Measurements from ENCODE around the gene KRTAP2-2. TPM values are rescaled to one million over a fixed set of nuclear protein-coding genes. Genes with fewer than 3 reads are reported as not detected.

The KRTAP2-2 gene
- total and polyA plus RNA-seq, 2 donors (not counting 1 experiment from before 2014, with no cell fraction given): not detected

DNA sequence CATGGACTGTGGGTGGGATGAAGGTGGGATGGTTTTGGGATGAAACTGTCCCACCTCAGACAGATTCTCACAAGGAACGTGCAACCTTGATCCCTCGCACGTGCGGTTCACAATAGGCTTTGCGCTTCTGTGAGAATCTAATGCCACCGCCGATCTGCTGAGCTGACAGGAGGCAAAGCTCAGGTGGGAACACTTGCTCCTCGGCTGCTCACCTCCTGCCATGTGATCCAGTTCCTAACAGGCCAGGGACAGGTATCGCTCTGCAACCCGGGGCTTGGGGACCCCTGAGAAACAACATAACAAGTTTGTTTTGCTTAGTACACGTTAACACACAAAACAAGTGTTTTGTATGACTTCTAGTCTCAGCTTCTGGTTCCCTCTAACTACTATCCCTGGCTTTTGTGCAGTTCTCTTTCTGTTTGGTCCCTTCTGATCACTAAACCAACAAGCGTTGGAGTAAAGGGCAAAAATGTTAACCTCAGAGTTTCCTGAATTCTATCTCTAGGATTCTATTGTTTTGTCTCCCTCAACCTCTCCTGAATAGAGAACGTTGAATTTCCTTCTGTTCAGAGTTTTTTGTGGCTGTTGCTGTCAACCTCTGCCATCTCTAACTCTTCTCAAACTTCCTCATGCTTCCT lies 38.3 kb downstream of the KRTAP2-2 start:
- Histone ChIP-seq H3K79me2 (ENCODE audit: control insufficient read depth, insufficient read depth, low read length) (no peaks in the 10 kb centered on the region), H3K4me3 (replicated peaks in 1 of 4; ENCODE audit: control extremely low read depth in 1 of 4, insufficient read depth in 1 of 4, low read depth in 3 of 4, low read length in 4 of 4) (no peak overlapping the region)
- TF ChIP-seq EZH2 (IDR thresholded peaks at IDR 0.05; ENCODE audit: low read length, missing control alignments): no peak
- TF ChIP-seq, protein P1, sequence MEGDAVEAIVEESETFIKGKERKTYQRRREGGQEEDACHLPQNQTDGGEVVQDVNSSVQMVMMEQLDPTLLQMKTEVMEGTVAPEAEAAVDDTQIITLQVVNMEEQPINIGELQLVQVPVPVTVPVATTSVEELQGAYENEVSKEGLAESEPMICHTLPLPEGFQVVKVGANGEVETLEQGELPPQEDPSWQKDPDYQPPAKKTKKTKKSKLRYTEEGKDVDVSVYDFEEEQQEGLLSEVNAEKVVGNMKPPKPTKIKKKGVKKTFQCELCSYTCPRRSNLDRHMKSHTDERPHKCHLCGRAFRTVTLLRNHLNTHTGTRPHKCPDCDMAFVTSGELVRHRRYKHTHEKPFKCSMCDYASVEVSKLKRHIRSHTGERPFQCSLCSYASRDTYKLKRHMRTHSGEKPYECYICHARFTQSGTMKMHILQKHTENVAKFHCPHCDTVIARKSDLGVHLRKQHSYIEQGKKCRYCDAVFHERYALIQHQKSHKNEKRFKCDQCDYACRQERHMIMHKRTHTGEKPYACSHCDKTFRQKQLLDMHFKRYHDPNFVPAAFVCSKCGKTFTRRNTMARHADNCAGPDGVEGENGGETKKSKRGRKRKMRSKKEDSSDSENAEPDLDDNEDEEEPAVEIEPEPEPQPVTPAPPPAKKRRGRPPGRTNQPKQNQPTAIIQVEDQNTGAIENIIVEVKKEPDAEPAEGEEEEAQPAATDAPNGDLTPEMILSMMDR (conservative IDR thresholded peaks at IDR 0.05 in 1 of 2, IDR thresholded peaks at IDR 0.05 in 1 of 2; ENCODE audit: low read depth in 1 of 2, low read length in 2 of 2): no peak

DNA sequence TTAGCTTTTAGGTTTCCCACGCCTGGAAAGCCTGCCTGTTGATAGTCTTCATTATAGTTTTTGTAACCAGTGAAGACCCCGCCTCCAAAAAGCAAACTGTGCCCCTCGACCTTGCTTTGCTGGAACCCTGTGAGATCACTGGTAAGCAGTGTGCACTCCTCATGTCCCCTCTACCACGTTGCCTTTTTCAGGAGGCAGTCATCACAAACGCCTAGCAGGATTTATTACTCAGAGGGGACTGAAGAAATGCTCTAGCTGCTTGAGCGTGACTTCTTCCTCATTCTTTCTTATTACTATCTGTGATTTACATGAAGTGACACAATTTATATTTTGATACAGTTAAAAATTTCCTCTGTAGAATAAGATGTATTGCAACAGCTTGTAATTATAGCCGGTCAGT lies 39.6 kb downstream of the KRTAP2-2 start:
- Histone ChIP-seq H4K20me1 (ENCODE audit: control insufficient read depth, extremely low read depth, insufficient read depth, low read length) (no peaks in the 10 kb centered on the region), H2AFZ (ENCODE audit: low read length) (no peak overlapping the region)

More for the DNA sequence above, 38.3 kb downstream of the KRTAP2-2 start:
- Histone ChIP-seq H3K27ac (ENCODE audit: insufficient read depth, low read length) (no peak overlapping the region), H3K4me2 (ENCODE audit: extremely low read depth, insufficient read depth, low read length) (no peak overlapping the region), H4K20me1 (ENCODE audit: control insufficient read depth, extremely low read depth, insufficient read depth, low read length) (no peaks in the 10 kb centered on the region), H3K9ac (ENCODE audit: insufficient read depth, low read length) (no peak overlapping the region), H3K4me1 (ENCODE audit: control insufficient read depth, extremely low read depth, insufficient read depth, low read length) (peaks cover 2% of the 10 kb centered on the region), H3K36me3 (ENCODE audit: control insufficient read depth, insufficient read depth, low read length) (no peaks in the 10 kb centered on the region), H2AFZ (ENCODE audit: low read length) (no peak overlapping the region), H3K27me3 (ENCODE audit: control insufficient read depth, insufficient read depth, low read length) (no peaks in the 10 kb centered on the region), H3K9me3 (ENCODE audit: control insufficient read depth, insufficient read depth, low read depth, low read length) (no peaks in the 10 kb centered on the region)
- no peak for DNase-seq (ENCODE audit: low read depth in 2 of 2)

DNA sequence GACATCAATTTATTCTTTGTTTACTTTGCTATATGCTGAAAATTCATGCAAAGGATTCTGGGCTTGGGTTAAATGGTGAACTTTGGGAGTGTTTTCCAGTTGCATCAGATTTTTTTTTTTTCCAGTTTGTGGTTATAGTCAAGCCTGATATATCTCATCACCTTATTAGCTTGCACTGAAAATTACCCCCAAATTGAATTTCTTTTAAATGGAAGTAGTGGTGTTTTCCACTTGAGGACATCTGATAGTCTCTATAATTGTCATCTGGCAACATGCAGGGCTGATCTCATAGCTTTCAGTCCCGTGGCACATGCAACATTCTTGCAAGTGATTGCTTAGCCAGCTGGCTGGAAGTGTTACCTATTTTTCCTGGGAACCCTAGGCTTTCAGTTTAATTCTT lies 41.4 kb downstream of the KRTAP2-2 start:
- Histone ChIP-seq H3K79me2 (ENCODE audit: control insufficient read depth, insufficient read depth, low read length) (no peaks in the 10 kb centered on the region), H4K20me1 (ENCODE audit: control insufficient read depth, extremely low read depth, insufficient read depth, low read length) (no peaks in the 10 kb centered on the region), H3K9me3 (ENCODE audit: control insufficient read depth, insufficient read depth, low read depth, low read length) (no peaks in the 10 kb centered on the region), H3K4me3 (replicated peaks in 1 of 4; ENCODE audit: control extremely low read depth in 1 of 4, insufficient read depth in 1 of 4, low read depth in 3 of 4, low read length in 4 of 4) (no peak overlapping the region), H3K27me3 (ENCODE audit: control insufficient read depth, insufficient read depth, low read length) (no peaks in the 10 kb centered on the region), H2AFZ (ENCODE audit: low read length) (no peak overlapping the region), H3K9ac (ENCODE audit: insufficient read depth, low read length) (no peak overlapping the region), H3K36me3 (ENCODE audit: control insufficient read depth, insufficient read depth, low read length) (no peaks in the 10 kb centered on the region), H3K27ac (ENCODE audit: insufficient read depth, low read length) (no peak overlapping the region), H3K4me2 (ENCODE audit: extremely low read depth, insufficient read depth, low read length) (no peak overlapping the region), H3K4me1 (ENCODE audit: control insufficient read depth, extremely low read depth, insufficient read depth, low read length) (peaks cover 2% of the 10 kb centered on the region)
- no peak for TF ChIP-seq EZH2 (IDR thresholded peaks at IDR 0.05; ENCODE audit: low read length, missing control alignments)
- TF ChIP-seq, protein P1 (conservative IDR thresholded peaks at IDR 0.05 in 1 of 2, IDR thresholded peaks at IDR 0.05 in 1 of 2; ENCODE audit: low read depth in 1 of 2, low read length in 2 of 2): no peak
- peak in 1 of 2 donors; percentile 9 for DNase-seq (ENCODE audit: low read depth in 2 of 2)

More for the DNA sequence above, 39.6 kb downstream of the KRTAP2-2 start:
- H3K9ac ChIP-seq (ENCODE audit: insufficient read depth, low read length): no peak overlapping the region
- DNase-seq (ENCODE audit: low read depth in 2 of 2): no peak
- no peaks in the 10 kb centered on the region for H3K27me3 ChIP-seq (ENCODE audit: control insufficient read depth, insufficient read depth, low read length)
- TF ChIP-seq EZH2 (IDR thresholded peaks at IDR 0.05; ENCODE audit: low read length, missing control alignments): no peak
- TF ChIP-seq, protein P1 (conservative IDR thresholded peaks at IDR 0.05 in 1 of 2, IDR thresholded peaks at IDR 0.05 in 1 of 2; ENCODE audit: low read depth in 1 of 2, low read length in 2 of 2): no peak
- no peak overlapping the region for H3K27ac ChIP-seq (ENCODE audit: insufficient read depth, low read length)
- no peaks in the 10 kb centered on the region for H3K36me3 ChIP-seq (ENCODE audit: control insufficient read depth, insufficient read depth, low read length)
- H3K9me3 ChIP-seq (ENCODE audit: control insufficient read depth, insufficient read depth, low read depth, low read length): no peaks in the 10 kb centered on the region
- H3K4me2 ChIP-seq (ENCODE audit: extremely low read depth, insufficient read depth, low read length): no peak overlapping the region
- peaks cover 2% of the 10 kb centered on the region for H3K4me1 ChIP-seq (ENCODE audit: control insufficient read depth, extremely low read depth, insufficient read depth, low read length)
- no peak overlapping the region for H3K4me3 ChIP-seq (replicated peaks in 1 of 4; ENCODE audit: control extremely low read depth in 1 of 4, insufficient read depth in 1 of 4, low read depth in 3 of 4, low read length in 4 of 4)
- H3K79me2 ChIP-seq (ENCODE audit: control insufficient read depth, insufficient read depth, low read length): no peaks in the 10 kb centered on the region
